Endothelial cell of hepatic sinusoid (primary cell): Measurements from ENCODE around the gene OGA.

Experiments used
- in situ Hi-C: cut with HindIII; loops from 2 replicates; pipeline ENCODE4 v1.10.0; 2017; ENCODE audit warnings: low sequenced_read_pairs

OGA gene

GRCh38 chr10:101762736-101763135 is 55.5 kb downstream of the OGA start:
- in situ Hi-C loops: no loop called here

GRCh38 chr10:101761226-101761625 is 57.0 kb downstream of the OGA start:
- in situ Hi-C loops: no loop called here

GRCh38 chr10:101760510-101760909 is 57.7 kb downstream of the OGA start:
- in situ Hi-C loops: no loop called here

DNA sequence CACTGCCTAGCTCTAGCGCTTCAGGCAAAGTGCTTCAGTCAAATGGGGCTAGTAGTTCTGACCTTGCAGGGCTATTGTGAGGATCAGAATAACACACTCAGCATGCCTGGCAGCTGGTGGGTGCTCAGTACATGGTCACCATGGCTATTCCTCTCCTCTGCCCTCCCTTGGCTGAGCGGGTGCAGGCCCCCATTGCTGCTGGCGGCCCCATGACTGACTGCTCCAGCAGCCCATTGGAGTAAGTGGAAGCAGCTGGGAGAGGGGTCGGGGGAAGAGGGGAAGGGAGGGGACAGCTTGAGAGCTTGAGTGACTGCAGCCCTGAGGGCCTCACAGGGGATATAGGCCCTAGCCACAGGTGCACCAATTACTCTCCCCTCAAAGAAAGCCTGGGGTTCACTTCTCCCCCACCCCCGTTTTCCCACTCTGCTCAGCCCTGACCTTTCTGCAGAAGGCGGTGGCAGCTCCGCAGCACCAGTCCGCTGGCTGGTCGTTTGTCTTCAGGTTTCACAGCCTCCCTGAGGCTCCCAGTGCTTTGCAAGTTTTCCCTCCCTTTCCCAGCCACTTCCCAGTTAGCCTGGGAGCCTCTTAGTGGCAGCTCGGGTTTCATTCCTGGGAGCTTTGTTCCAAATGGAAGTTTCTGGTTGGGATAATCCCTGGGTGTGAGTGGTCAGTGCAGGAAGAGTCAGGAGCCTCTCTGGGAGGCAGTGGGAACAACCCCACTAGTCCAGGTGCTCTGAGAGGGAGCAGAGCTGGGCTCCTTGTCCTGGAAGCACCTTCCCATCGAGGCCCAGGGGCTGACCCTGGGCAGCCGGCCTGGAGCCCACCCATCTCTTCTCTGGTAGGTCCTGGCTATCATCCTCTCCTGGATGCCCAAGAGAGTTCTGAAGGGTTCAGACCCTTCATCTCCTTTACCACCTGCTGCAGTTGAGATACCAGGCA is 58.7 kb downstream of the OGA start:
- in situ Hi-C loops: no loop called here

DNA sequence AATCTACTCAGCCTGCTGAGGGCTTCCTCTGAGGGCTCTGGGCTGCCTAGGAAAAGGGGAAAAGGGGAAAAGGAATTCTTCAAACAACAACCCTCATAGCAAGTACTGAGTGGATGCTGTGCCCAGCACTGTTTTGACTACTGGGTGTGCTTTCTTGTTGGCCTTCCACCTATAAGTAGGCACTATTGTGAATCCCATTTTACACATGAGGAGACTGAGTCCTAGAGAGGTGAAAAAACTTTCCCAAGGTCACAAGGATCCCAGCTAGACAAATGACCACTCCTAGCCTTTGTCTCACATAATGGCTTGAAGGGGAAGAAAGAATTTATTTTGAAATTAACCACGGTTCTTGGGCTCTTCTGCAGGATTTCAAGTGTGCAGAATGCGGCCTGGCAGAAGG is 59.4 kb downstream of the OGA start:
- in situ Hi-C loops: no loop called here

DNA sequence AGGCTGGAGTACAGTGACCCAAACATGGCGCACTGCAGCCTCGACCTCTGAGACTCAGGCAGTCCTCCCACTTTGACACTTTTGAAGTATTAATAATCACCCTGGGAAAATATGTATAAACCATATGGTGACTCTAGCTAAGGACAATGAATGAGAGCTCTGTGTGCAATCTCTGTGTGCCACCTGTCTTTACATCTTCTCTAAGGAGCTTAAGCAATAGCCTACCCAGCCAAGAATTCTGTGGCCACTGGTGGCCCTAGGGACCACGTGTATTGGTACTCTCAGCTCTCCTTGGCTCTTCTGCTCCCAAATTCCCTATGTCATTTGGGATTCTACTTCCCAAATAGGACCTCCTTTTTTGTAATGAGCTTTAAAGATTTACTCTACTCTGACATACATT is 66.0 kb downstream of the OGA start:
- in situ Hi-C loops: no loop called here

GRCh38 chr10:101749047-101750016 is 68.9 kb downstream of the OGA start:
- in situ Hi-C loops: no loop called here

DNA sequence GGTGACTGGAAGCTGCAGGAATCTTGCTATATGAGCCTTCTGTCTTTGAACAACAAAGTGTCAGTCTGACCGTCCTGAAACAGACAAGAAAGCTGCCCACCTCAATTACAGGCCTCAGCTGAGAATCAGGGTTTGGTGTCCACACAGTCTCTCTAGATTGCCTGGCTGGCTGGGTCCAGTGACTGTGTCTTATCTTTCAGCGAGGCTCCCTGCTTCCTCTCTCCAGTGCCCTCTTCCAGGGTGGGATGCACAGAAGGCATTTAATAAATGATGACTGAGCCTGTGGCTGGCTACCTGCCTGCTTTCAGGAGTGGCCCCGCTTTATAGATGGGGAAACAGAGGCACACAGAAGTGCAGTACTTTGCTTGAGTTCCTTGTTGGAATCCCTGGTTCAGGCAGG is 69.7 kb downstream of the OGA start:
- in situ Hi-C loops: no loop called here

DNA sequence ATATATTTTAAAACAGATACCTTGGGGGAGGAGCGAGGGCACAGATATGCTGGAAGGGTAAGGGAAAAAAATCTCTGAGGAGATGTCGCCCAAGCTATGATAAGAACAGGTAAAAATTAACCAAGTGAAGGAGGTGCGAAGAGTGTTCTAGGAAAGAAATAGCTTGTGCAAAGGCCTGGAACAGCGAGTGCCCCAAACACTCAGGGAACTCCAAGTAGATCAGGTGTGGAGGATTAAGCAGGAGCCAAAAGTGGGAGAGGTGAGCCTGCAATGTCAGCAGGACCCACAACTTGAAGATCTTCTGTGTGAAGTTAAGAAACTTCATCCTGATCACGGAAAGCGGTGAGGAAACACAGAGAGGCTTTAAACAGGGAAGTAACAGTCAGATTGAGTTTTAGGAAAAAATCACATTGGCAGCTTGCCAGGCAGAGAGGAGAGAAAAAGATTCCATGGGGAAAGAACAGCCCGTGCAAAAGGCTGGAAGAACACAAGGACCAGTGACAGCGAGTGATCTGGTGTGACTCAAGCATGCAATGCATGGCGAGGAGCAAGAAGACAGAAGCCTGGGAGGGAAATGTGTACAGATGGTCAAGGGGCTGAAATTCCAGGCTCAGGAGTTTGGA is 73.1 kb downstream of the OGA start:
- in situ Hi-C loops: no loop called here

DNA sequence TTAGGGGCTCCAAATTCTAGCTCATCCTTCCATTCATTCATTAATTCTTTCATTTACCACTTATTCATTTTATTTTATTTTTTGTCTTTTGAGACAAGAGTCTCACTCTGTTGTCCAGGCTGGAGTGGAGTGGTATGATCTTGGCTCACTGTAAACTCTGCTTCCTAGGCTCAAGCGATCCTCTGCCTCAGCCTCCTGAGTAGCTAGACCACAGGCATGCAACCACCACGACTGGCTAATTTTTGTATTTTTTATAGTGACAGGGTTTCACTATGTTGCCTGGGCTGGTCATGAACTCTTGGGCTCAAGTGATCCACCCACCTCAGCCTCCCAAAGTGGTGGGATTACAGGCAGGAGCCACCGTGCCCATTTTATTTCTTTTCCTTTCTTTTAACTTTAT is 74.0 kb downstream of the OGA start:
- in situ Hi-C loops: no loop called here

GRCh38 chr10:101741938-101742337 is 76.3 kb downstream of the OGA start:
- in situ Hi-C loops: no loop called here

DNA sequence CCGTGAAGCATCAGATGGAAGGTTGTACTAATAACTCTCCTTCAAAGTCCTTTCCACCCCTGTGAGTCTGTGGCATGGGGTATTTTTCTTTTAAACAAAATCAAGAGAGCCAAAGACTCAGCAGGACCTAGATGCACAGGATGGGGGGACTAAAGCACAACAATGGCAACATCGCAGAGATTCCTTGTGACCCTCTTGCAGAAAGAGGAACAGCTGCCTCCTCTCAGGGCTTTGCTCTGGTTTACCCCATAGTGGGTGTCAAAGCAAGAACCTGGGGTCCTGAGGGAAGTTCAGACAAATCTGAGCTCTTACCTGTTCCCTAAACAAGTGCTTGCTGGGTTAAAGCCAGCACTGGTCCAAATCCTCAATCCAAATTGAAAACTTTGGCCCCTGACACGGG is 81.6 kb downstream of the OGA start:
- in situ Hi-C loops: no loop called here
